GM18511 (cell line): ENCODE measurements around the gene RNF227.
"Not testable (repeated sequence)": the region's sequence is repeated elsewhere in the genome, so short reads cannot be mapped to it uniquely, and the experiment has no call there.

ENCODE experiments used
- ATAC-seq: cut with Tn5 transposase; IDR thresholded peaks from one replicate; pipeline ENCODE4 v1.9.1; 2021; ENCODE audit warnings: mild to moderate bottlenecking, moderate library complexity; ENCODE audit not compliant: unreplicated experiment

Gene RNF227

DNA sequence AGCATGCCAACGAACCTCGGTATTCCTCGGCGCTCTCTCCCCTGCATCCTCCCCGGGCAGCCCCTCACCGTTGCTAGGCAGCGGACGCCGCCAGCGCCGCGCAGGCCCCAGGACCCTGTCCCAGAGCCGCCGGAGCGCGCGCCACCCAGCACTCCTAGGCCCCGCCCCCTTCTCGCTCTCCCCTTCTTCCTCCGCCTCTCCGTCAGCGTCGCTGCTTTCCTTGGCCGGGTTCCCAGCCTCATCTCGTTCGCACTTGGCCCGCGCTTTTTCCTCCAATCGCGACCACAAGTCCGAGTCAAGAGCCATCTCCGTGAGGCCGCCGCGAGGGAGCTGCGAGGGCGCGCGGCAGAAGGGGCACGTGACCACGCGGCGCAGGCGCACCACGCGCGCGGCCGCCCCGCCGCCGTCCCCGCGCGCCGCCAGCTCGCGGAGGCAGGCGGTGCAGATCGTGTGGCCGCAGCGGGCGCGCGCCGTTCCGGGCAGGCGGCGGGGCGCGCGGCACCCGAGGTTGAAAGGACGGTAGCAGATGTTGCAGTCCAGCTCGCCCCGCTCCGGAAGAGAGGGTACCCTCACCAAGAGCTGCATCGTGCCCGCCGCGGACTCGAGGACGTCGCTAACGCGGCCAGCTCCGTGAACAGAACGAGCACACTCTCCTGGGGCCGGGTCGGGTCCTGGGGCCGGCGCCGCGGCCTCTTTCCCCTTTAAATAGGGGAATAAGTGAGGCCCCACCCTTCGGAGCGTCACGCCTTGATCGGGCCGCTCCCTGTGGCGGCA lies at the start of gene RNF227:
TSS of gene RNF227 (minus strand) at position 679 of the 774 bp plus-strand sequence. CDS start at position 585, 94 bp downstream.
- ATAC-seq: peak; percentile 85

GRCh38 chr17:7961421-7961820 lies 45.3 kb upstream of the RNF227 start:
- ATAC-seq: no peak

- no peak for ATAC-seq
Measured at GRCh38 chr17:7959503-7960253, 43.6 kb upstream of the RNF227 start.

- ATAC-seq: no peak
Measured at GRCh38 chr17:7956228-7956965, 40.3 kb upstream of the RNF227 start.

- ATAC-seq: no peak
Measured at GRCh38 chr17:7955414-7956227, 39.5 kb upstream of the RNF227 start.

- not testable (repeated sequence) for ATAC-seq
Measured at GRCh38 chr17:7953266-7953665, 37.2 kb upstream of the RNF227 start.

DNA sequence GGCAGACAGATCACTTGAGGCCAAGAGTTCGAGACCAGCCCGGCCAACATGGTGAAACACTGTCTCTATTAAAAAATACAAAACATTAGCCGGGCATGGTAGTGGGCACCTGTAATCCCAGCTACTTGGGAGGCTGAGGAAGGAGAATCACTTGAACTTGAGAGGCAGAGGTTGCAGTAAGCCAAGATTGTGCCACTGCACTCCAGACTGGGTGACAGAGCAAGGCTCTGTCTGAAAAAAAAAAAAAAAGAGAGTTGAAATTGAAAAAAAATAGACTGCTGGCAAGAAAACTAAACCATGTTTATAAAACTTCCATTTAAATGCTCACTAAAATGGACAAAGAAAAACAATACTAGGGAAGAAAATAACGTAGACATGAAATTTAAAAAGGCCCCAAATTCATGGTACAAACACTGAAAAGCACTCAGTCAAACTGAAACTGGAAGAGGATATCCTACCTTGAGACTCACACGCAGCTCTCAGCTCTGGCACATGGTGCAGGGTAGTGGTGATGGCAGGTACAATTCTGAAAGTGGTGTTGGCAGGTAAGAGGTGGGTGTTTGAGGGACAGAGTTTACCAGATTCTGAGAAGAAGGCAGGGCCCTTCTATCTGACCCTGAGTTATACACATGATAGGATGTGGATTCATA lies 35.2 kb upstream of the RNF227 start:
- ATAC-seq: peak; percentile 72

DNA sequence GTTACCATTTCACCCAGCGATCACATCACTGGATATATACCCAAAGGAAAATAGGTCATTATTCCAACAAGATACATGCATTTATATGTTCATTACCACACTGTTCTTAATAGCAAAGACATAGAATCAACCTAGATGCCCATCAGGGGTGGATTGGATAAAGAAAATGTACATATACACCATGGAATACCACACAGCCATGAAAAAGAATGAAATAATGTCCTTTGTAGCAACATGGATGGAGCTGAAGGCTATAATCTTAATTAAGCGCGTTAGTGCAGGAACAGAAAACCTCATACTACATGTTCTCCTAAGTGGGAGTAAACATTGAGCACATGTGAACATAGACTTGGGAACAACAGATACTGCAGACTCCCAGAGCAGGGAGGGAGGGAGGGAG lies 34.5 kb upstream of the RNF227 start:
- no peak for ATAC-seq

DNA sequence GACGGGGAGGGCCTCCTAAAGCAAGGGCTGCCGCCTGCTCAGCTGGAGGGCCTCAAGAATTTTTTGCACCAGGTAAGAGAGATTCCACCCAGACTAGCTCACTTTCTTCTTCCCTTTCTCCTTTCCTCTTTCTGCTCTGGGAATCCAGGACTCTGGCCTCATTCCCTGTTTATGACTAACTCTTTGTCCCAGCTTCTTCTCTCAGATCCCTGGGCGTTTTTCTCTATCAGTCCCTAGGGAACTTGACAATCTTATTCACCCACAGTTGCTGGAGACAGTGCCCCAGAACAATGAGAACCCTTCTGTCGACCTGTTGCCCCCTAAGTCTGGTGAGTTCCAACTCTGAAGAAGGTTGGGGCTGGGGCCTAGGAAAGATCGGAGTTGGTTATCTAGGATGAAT lies 31.6 kb upstream of the RNF227 start:
- ATAC-seq: no peak

GRCh38 chr17:7946441-7946840 lies 30.4 kb upstream of the RNF227 start:
- no peak for ATAC-seq

- no peak for ATAC-seq
Measured at GRCh38 chr17:7945651-7946050, 29.6 kb upstream of the RNF227 start.

- no peak for ATAC-seq
Measured at GRCh38 chr17:7944326-7944725, 28.2 kb upstream of the RNF227 start.

DNA sequence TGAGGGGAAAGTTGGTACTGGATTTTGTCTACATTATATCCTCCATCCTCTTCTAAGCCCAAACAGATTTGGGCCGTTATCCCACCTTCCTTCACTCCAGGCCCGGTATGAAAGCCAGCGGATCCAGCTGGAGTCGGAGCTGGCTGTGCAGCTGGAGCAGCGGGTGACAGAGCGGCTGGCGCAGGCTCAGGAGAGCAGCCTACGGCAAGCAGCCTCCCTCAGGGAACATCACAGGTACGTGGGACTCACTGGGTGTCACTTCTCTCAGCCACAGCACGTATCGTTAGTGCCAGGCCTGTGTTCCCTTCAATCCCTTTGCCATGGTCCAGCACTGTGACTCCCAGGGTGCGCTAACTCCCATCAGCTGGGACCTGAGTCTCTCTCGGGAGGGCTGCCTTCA lies 27.2 kb upstream of the RNF227 start:
- no peak for ATAC-seq

DNA sequence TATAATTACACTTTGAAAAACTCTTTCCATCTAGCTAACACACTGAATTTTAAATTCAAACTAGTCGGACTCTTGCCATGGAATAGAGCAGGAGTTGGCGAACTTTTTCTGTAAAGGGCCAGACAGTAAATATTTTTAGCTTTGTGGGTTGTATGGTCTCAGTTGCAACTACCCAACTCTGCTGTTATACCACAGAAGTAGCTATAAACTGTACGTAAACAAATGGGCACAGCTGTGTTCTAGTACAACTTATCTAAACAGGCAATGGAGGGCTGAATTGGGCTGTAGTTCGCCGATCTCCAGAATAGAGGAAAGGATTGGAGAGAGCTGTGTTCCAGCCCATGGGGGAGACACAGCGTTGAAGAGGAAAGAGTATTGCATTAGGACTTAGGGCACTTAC lies 24.7 kb upstream of the RNF227 start:
- no peak for ATAC-seq

GRCh38 chr17:7940034-7940433 lies 23.9 kb upstream of the RNF227 start:
- no peak for ATAC-seq

GRCh38 chr17:7935859-7936258 lies 19.8 kb upstream of the RNF227 start:
- ATAC-seq: no peak

- ATAC-seq: no peak
Measured at GRCh38 chr17:7932949-7933348, 16.9 kb upstream of the RNF227 start.

DNA sequence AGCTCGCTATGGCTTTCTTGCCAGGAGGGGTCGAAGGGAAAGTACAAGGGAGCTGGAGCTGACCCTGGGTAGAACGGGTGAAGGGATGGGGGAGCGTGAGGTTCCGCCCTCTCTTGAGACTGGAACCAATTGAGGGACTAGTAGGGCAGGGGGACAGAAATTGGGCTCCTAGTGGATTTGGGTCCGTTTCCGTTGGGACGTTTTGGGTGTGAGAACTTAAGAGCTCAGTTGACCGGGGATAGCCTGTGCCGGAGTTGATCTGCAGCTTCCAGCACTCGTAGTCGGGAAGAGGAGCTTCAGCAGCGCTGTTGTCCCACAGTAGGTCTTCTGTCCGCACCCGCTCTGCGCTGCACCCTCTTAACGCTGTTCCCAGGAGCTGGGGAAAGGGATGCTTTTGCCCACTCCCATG lies 16.4 kb upstream of the RNF227 start:
- peak; percentile 23 for ATAC-seq

- peak; percentile 97 for ATAC-seq
Measured at GRCh38 chr17:7931709-7932482, 15.8 kb upstream of the RNF227 start, which contains the start of the genes CNTROB and TRAPPC1. Gene CNTROB (plus strand): TSS chr17:7932206. CDS start chr17:7933080, 874 bp downstream. Gene TRAPPC1 (minus strand): TSS chr17:7931946. CDS start chr17:7931829, 117 bp downstream.
